ENCODE measurements around the gene SIX3.

SIX3 gene

DNA sequence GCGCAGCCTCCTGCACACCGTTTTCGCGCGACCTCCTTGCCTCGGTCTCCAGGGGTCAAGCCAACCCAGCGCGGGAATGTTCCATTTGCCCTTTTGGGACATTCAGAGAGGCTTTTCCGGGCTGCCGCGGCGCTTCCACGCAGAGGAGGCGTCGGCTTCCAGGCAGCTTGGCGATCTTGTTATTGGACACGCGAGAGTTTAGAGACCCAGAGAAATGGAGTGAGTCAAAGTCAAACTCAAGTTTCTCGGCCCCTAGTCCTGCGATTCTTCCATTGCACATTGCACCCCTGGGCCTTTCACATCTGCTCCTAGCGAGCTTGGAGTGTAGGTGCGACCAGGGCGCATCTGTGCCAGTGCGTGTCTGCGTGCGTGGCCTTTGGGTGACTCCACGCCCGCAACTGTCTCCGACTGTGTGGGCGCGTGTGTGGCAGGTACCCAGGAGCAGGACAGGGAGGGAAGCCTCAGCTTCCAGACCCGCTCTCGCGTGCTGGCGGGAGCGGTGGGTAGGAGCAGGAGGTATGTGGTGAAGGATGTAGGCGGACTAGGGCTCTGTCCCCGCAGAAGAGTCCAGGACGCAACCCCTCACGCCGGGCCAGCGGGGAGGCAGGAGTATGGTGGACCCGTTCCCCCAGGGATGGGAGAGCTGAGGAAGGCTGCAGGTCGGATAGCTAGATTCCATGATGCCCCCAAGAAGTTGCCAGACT, 13.5 kb downstream of the SIX3 start:
- no peak for DNase-seq (ENCODE audit: low read depth in 1 of 2, low spot score in 1 of 2)

DNA sequence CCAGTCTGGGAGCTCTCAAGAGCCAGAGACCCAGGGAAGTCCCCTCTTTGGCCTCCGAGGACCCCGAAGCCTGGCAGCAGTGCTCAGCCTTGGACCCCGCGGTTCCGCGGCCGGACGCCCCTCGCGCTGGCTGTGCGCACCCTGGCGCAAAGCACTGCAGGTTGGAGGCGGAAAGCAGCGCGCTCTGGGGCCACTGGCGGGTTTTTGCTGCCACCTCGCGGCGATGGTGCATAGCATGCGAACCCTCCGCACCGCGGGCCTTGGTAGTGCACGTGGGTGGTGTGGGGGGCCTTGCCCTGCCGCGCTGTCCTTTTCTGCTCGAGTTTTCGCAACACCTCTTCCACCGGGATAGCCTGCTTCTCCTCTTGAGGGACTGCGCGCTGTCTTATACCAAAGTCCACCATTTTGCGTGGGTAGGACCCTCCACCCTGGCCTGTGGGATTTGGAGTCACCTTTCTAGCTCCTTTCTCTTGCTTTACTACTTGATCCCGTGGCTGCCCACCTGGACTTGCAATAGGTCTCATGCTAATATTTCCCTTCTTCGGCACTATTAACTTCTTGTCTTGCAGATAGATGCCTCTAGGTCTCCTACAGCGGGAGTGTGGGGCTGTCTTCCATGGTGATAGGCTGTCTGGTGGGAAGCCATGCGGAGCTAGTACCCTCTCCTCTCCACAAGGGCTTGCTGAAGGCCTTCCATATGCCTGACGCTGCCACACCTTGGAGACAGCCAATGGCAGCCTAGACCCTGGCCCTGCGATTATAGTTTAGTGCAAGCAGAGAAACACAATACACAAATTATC, 14.3 kb downstream of the SIX3 start:
- DNase-seq (ENCODE audit: low read depth in 1 of 2, low spot score in 1 of 2), result peak; percentile 68 to 76

DNA sequence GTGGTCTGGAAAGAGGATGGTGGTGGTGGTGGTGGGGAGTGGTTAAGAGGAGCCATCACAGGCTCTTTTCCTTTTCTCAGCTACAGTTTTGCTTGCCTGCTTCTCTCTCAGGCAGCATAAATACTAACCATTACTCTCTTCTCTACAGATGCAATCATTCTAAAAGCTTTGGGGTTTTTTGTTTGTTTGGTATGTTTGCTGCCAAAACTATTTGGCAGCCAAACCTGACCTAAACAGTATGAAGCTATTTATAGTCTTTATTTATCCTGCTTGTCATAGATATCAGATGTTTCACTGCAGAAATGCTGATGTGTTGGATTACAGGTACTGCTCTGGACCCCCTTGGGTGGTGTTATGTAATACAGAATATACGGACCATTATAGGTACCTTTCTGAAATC, 15.3 kb downstream of the SIX3 start:
- DNase-seq (ENCODE audit: low read depth in 1 of 2, low spot score in 1 of 2), result no peak

GRCh38 chr2:44957656-44958327, 16.3 kb downstream of the SIX3 start:
- DNase-seq (ENCODE audit: low read depth in 1 of 2, low spot score in 1 of 2), result no peak

DNA sequence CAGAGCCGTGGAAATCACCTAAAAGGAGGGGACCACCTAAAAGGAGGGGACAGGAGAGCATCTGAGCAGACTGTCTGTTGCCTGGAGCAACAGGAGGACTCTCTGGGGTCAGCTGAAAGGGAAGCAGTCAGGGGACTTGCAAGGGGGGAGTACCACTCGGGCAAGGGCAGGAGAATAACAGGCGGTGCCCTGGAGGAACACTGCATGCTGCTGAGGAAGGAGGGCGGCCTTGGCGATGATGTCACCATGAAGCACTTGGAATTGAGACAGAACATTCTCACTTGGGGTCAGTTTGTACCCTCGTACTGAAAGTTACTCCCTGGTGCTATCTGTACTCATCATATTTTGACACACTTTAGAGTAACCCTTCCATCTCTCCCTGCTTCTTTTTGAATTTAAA, 18.4 kb downstream of the SIX3 start:
- no peak for DNase-seq (ENCODE audit: low read depth in 1 of 2, low spot score in 1 of 2)

DNA sequence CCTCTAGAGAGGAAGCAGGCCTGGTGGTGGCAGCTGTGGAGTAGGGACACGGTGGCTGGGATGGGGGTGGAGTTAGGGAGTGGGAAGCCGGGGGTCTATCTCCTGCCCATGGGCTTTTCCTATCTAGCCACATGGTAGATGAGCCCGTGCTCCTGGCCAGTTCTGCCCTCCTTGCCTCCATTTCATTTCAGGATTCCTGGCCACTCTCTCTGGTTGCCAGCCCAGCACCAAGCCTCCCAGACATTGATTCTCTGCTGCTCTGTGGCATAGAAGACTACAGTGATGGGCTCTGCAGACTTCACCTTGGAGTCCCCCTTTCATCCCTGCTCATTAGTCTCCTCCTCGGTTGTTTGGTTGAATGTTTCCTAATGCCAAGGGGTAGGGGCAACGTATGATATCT, 19.4 kb downstream of the SIX3 start:
- DNase-seq (ENCODE audit: low read depth in 1 of 2, low spot score in 1 of 2), result no peak

DNA sequence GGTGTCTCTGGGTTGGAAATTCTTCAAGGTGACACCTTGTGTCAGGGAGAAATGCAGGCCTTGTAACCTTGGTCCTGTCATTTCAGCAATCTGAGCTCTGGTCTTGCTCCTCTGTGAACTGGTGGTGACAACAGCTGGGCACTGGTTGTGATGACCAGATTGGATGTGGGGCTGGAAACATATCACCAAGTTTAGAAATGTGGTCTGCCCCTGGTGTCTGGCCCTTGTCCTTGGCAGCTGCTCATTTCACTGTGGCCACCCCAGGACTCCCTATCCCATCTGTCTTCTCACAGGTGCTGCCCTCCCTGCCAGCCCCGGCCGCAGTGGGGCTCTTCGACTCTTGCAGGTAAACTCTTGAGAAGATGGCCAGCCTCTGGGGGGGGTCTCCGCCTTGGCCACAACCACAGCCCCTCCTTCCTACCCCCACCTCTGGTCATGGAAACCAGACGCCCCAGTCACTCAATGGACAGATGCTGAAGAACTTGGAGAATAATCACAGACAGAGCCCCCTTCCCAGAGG, 20.7 kb downstream of the SIX3 start:
- DNase-seq (ENCODE audit: low read depth in 1 of 2, low spot score in 1 of 2), result no peak

GRCh38 chr2:44964752-44965236, 23.3 kb downstream of the SIX3 start:
- DNase-seq (ENCODE audit: low read depth in 1 of 2, low spot score in 1 of 2), result no peak

DNA sequence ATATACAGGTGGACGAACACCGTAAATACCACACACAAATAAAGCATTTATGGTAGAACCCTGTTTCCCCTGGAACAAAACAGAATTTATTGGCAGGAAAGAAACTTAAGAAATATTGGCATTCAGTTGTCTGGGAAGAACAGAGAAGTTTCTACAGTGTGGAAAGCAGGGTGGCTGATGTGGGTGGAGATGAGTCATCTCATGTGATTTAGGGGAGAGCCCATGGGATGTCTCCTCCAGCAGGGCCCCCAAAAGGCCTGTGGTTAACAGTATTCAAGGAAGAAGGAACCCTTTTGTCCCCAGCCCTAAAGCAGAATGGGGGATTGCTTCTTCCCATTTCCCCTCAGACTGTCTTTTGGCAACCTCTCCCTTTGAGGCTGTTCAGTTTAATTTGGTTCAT, 24.2 kb downstream of the SIX3 start:
- DNase-seq (ENCODE audit: low read depth in 1 of 2, low spot score in 1 of 2), result no peak

DNA sequence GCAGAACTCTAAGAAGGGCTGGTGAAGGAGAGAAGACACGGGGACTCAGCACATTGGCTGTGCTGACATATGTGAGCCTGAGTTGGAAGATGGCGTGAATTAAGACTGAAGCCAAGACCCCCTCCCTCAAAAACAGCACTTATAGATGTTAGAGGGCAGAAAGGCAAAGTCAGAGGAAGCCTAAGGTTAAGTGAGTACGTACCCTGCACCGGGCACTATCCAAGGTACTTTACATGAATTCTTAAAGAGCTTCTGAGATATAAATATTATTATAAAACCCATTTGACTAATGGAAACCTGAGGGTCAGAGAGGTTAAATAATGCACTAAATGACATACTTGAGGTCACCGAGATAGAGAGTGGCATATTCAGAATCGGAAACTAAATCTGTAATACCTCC, 25.6 kb downstream of the SIX3 start:
- DNase-seq (ENCODE audit: low read depth in 1 of 2, low spot score in 1 of 2), result no peak

- DNase-seq (ENCODE audit: low read depth in 1 of 2, low spot score in 1 of 2), result no peak
These were observed 26.4 kb downstream of the SIX3 start for GRCh38 chr2:44967727-44968432.

- no peak for DNase-seq (ENCODE audit: low read depth in 1 of 2, low spot score in 1 of 2)
These were observed 28.4 kb downstream of the SIX3 start for GRCh38 chr2:44969936-44970335.

DNA sequence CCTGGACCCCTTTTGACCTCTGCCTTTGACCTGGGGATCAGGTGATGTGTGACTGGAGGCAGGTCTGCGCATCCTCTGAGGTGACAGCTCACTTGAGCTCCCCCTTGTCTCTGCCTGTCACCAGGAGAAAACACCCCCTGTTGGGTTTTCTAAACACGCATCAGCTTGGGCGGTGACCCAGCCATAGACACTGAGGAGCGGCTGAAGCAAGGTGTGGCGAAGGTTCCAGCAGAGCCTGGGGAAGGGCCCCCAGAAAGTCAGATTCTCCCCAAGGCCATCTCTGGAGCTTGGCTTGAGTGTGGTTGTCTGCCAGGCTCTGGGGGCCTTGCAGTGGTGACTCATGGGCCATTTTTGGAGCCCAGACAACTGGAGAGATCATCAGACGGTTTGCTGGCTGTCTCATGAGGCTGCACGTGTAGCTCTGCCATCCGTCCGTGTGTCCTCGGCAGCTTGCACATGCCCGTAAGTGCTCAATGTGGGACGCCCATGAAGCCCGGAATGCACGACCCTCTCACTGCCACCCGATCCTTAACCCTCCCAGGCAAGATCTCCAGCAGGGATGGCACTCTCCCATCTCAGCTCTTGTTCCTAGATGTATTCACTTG, 29.4 kb downstream of the SIX3 start:
- no peak for DNase-seq (ENCODE audit: low read depth in 1 of 2, low spot score in 1 of 2)

- no peak for DNase-seq (ENCODE audit: low read depth in 1 of 2, low spot score in 1 of 2)
These were observed 31.5 kb downstream of the SIX3 start for GRCh38 chr2:44972771-44973535.

- DNase-seq (ENCODE audit: low read depth in 1 of 2, low spot score in 1 of 2), result no peak
These were observed 32.7 kb downstream of the SIX3 start for GRCh38 chr2:44974064-44974715.

- DNase-seq (ENCODE audit: low read depth in 1 of 2, low spot score in 1 of 2), result no peak
These were observed 34.3 kb downstream of the SIX3 start for GRCh38 chr2:44975571-44976450.

DNA sequence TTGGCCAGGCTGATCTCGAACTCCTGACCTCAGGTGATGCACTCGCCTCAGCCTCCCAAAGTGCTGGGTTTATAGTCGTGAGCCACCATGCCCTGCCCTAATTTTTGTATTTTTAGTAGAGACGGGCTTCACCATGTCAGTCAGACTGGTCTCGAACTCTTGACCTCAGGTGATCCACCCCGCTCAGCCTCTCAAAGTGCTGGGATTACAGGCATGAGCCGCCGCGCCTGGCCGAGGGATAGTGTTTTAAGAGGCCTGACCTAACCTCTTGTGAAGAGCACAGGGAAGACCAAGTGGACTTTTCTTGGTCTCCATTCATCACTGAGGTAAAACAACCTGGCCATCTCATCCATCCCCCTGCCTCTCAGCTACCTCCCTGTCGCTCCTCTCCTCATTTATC, 38.1 kb downstream of the SIX3 start:
- DNase-seq (ENCODE audit: low read depth in 1 of 2, low spot score in 1 of 2), result no peak

Data from activated CD4-positive, alpha-beta T cell treated with anti-CD3 and anti-CD28 coated beads, Interleukin-2, amount 50 U/mL, for 24 hours (primary cell).